ENCODE data around the gene RUNX2. TPM values are rescaled to one million over a fixed set of nuclear protein-coding genes. Genes with fewer than 3 reads are reported as not detected.

Gene RUNX2
- total and polyA plus RNA-seq, 2 experiments from 2014 or later, result 0.66 to 1.7 TPM

GRCh38 chr6:45665859-45666258 is 337.7 kb downstream of the RUNX2 start (continued):
- TF ChIP-seq ZNF462 (CRISPR knock-in tag; IDR thresholded peaks at IDR 0.05) (no peak), CTCF (conservative IDR thresholded peaks at IDR 0.05; ENCODE audit: low read depth in 2 of 2) (no peak), POLR2AphosphoS5 (IDR thresholded peaks at IDR 0.05; ENCODE audit: low read depth) (no peak), EZH2phosphoT487 (IDR thresholded peaks at IDR 0.05; ENCODE audit: unreplicated experiment) (no peak), JUNB (IDR thresholded peaks at IDR 0.05; ENCODE audit: unreplicated experiment) (no peak), NANOG (IDR thresholded peaks at IDR 0.05; ENCODE audit: borderline replicate concordance) (no peak), CREB1 (CRISPR knock-in tag; IDR thresholded peaks at IDR 0.05; ENCODE audit: low read depth) (no peak), ZNF331 (CRISPR knock-in tag; IDR thresholded peaks at IDR 0.05; ENCODE audit: low read depth) (no peak), ZNF114 (CRISPR knock-in tag; IDR thresholded peaks at IDR 0.05) (no peak)
- TF ChIP-seq, protein P1, sequence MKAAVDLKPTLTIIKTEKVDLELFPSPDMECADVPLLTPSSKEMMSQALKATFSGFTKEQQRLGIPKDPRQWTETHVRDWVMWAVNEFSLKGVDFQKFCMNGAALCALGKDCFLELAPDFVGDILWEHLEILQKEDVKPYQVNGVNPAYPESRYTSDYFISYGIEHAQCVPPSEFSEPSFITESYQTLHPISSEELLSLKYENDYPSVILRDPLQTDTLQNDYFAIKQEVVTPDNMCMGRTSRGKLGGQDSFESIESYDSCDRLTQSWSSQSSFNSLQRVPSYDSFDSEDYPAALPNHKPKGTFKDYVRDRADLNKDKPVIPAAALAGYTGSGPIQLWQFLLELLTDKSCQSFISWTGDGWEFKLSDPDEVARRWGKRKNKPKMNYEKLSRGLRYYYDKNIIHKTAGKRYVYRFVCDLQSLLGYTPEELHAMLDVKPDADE (IDR thresholded peaks at IDR 0.05), result no peak
